Mesenchymal stem cell (in vitro differentiated cells and primary cell): ENCODE measurements around the gene GTPBP3. TPM values are rescaled to one million over a fixed set of nuclear protein-coding genes. Genes with fewer than 3 reads are reported as not detected.

ENCODE experiments used
- DNase-seq: peaks from one replicate; pipeline ENCODE4 v3.0.0-alpha.2; 2013
- H2AFZ ChIP-seq: one replicate; pipeline ENCODE4 v1.6.1; 2013; ENCODE audit warnings: low read depth, mild to moderate bottlenecking, control low read depth, inconsistent platforms, low read length, moderate library complexity
- H2AK5ac ChIP-seq: 2 replicates; pipeline ENCODE4 v1.6.1; 2013; ENCODE audit warnings: low read length, moderate library complexity, mild to moderate bottlenecking, inconsistent platforms; ENCODE audit not compliant: severe bottlenecking
- H2BK120ac ChIP-seq: one replicate; pipeline ENCODE4 v1.6.1; 2013; ENCODE audit warnings: low read depth, mild to moderate bottlenecking, inconsistent platforms, low read length, moderate library complexity
- H2BK12ac ChIP-seq, 2 experiments: one replicate each; pipeline ENCODE4 v1.6.1; 2013; ENCODE audit warnings: inconsistent platforms in 2 of 2, low read length in 2 of 2, mild to moderate bottlenecking in 2 of 2, moderate library complexity in 2 of 2, control low read depth in 1 of 2
- H2BK15ac ChIP-seq: one replicate; pipeline ENCODE4 v1.6.1; 2013; ENCODE audit warnings: mild to moderate bottlenecking, low read depth, inconsistent platforms; ENCODE audit not compliant: poor library complexity, severe bottlenecking
- H2BK5ac ChIP-seq: 2 replicates; pipeline ENCODE4 v1.6.1; 2013; ENCODE audit warnings: low read depth, mild to moderate bottlenecking, low read length, control low read depth, inconsistent platforms; ENCODE audit not compliant: poor library complexity, severe bottlenecking
- H3K14ac ChIP-seq, 2 experiments: one replicate each; pipeline ENCODE4 v1.6.1; 2013; ENCODE audit warnings: inconsistent platforms in 2 of 2, low read length in 2 of 2, control low read depth in 1 of 2, mild to moderate bottlenecking in 1 of 2, moderate library complexity in 1 of 2
- H3K18ac ChIP-seq, 2 experiments: one replicate each; pipeline ENCODE4 v1.6.1; 2013; ENCODE audit warnings: inconsistent platforms in 2 of 2, low read length in 2 of 2, control low read depth in 1 of 2, low read depth in 1 of 2, mild to moderate bottlenecking in 1 of 2
- H3K23ac ChIP-seq, 2 experiments: one replicate each; pipeline ENCODE4 v1.6.1; 2013; ENCODE audit warnings: inconsistent platforms in 2 of 2, low read length in 2 of 2, mild to moderate bottlenecking in 2 of 2, moderate library complexity in 2 of 2, control low read depth in 1 of 2
- H3K27ac ChIP-seq: 2 replicates; pipeline ENCODE4 v1.5.1; 2013; ENCODE audit warnings: mild to moderate bottlenecking, moderate library complexity, low read length, control low read depth, inconsistent platforms; ENCODE audit not compliant: poor library complexity, severe bottlenecking
- H3K27me3 ChIP-seq, 2 experiments: 2 replicates each; pipeline versions ENCODE4 v1.6.1 to v1.7.0; 2013; ENCODE audit warnings: low read length in 2 of 2, mild to moderate bottlenecking in 2 of 2, moderate library complexity in 2 of 2, control low read depth in 1 of 2, inconsistent platforms in 1 of 2; ENCODE audit not compliant: control insufficient read depth in 1 of 2, insufficient read depth in 1 of 2
- H3K36me3 ChIP-seq, 2 experiments: 2 replicates each; pipeline versions ENCODE4 v1.6.1 to v1.7.0; 2013; ENCODE audit warnings: low read length in 2 of 2, control low read depth in 1 of 2, inconsistent platforms in 1 of 2, low read depth in 1 of 2, mild to moderate bottlenecking in 1 of 2; ENCODE audit not compliant: insufficient read depth in 2 of 2, control insufficient read depth in 1 of 2
- H3K4ac ChIP-seq, 2 experiments: one replicate each; pipeline ENCODE4 v1.6.1; 2013; ENCODE audit warnings: inconsistent platforms in 2 of 2, low read length in 2 of 2, mild to moderate bottlenecking in 2 of 2, moderate library complexity in 2 of 2, control low read depth in 1 of 2, low read depth in 1 of 2
- H3K4me1 ChIP-seq: 2 replicates; pipeline ENCODE4 v1.6.1; 2013; ENCODE audit warnings: low read depth, low read length, control low read depth; ENCODE audit not compliant: control insufficient read depth, insufficient read depth
- H3K4me2 ChIP-seq: 2 replicates; pipeline ENCODE4 v1.6.1; 2013; ENCODE audit warnings: low read length, mild to moderate bottlenecking, inconsistent platforms; ENCODE audit not compliant: poor library complexity, severe bottlenecking
- H3K4me3 ChIP-seq, 2 experiments: 2 replicates each; pipeline versions ENCODE4 v1.5.1 to v1.7.0; 2013; ENCODE audit warnings: low read length in 2 of 2, mild to moderate bottlenecking in 2 of 2, control low read depth in 1 of 2, low read depth in 1 of 2; ENCODE audit not compliant: insufficient read depth in 1 of 2
- H3K79me1 ChIP-seq: replicated peaks from 2 replicates; pipeline ENCODE4 v1.6.1; 2013; ENCODE audit warnings: mild to moderate bottlenecking, control low read depth, low read length, inconsistent platforms; ENCODE audit not compliant: poor library complexity, severe bottlenecking
- H3K9ac ChIP-seq: 2 replicates; pipeline ENCODE4 v1.7.0; 2013; ENCODE audit warnings: mild to moderate bottlenecking, low read length, moderate library complexity
- H3K9me3 ChIP-seq: 2 replicates; pipeline ENCODE4 v1.7.0; 2013; ENCODE audit warnings: mild to moderate bottlenecking, low read length; ENCODE audit not compliant: control insufficient read depth
- H4K8ac ChIP-seq: one replicate; pipeline ENCODE4 v1.6.1; 2013; ENCODE audit warnings: inconsistent platforms, mild to moderate bottlenecking, low read length, moderate library complexity
- H4K91ac ChIP-seq: one replicate; pipeline ENCODE4 v1.6.1; 2013; ENCODE audit warnings: mild to moderate bottlenecking, low read length, inconsistent platforms
- WGBS: methylation state at CpG from one replicate; pipeline ENCODE4 v1.1.7; 2013; ENCODE audit warnings: mixed read lengths; 5-methylcytosine and 5-hydroxymethylcytosine counted together
- polyA plus RNA-seq, 2 experiments: library from polyadenylated mRNA; stranded (reverse); fragments of 200-250 nt; gene quantifications; one replicate each; pipeline ENCODE4 v1.2.3, GENCODE V29; 2013

The GTPBP3 gene
- 8.4 TPM for polyA plus RNA-seq (2013, experiment 1 of 2)
- 8.6 TPM for polyA plus RNA-seq (2013, experiment 2 of 2)

DNA sequence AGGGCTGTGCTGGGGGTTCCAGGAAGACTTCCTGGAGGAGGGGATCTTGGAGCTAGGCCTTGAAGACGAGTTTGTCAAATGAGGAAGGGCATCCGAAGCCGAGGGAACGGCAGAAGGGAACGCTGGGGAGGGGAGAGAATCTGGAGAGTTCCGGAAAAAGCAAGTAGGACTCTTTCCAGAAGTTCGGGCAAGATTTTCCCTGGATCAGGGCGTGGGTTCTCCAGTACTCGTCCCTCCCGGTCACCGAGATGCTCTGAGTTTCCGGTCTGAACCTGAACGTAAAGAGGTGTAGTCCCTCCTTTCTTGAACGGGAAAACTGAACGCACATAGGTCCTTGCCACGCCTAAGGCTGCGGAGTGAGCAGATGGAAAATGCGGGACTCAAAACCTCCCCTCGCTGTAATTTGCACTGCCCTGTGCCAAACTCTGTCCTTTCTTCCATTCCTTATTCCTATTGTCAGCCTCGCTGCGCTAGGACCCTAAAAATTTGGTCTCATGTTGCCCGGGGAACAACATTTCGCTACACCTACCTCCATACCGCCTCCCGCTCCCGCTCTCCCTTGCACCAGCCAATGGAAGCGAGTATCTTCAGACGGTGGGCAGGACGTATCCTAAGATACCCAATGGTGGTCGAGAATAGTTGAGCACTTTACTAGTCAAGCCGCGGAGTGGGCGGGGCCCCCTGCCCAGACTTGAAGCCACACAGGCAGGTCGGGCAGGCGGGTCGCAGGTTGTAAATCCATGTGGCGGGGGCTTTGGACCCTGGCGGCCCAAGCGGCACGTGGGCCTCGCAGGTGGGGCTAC is at the start of gene GTPBP3:
TSS of gene GTPBP3 (plus strand) at position 682 of the 803 bp plus-strand sequence. CDS start at position 741, 59 bp downstream.
- Histone ChIP-seq H3K27me3 (no peaks in the 10 kb centered on the region), H3K4ac (peak within 1 kb of the TSS; percentile 86 to 88), H2AFZ (peak within 1 kb of the TSS; percentile 51), H3K27ac (peak within 1 kb of the TSS; percentile 92), H3K36me3 (peaks cover 14 to 38% of the 10 kb centered on the region in 2 experiments), H2BK5ac (no peak within 1 kb of the TSS), H3K14ac (peak within 1 kb of the TSS in 1 of 2 experiments; percentile 63), H4K91ac (peak within 1 kb of the TSS; percentile 81), H2AK5ac (peak within 1 kb of the TSS; percentile 66), H3K23ac (no peak within 1 kb of the TSS), H2BK120ac (peak within 1 kb of the TSS; percentile 39), H3K9ac (peak within 1 kb of the TSS; percentile 92), H3K9me3 (no peaks in the 10 kb centered on the region), H3K4me3 (peak within 1 kb of the TSS; percentile 68 to 98), H3K4me2 (peak within 1 kb of the TSS; percentile 69), H2BK12ac (peak within 1 kb of the TSS; percentile 14 to 47), H2BK15ac (no peak within 1 kb of the TSS), H3K18ac (peak within 1 kb of the TSS; percentile 37 to 92), H3K79me1 (peaks cover 19% of the 10 kb centered on the region), H3K4me1 (peaks cover 34% of the 10 kb centered on the region), H4K8ac (peak within 1 kb of the TSS; percentile 90)
- DNase-seq = peak; percentile 98
- WGBS = under 1% methylated on average over 41 of the region's 41 CpGs

GRCh38 chr19:17289489-17289888 is 47.9 kb upstream of the GTPBP3 start:
- peaks cover 15% of the 10 kb centered on the region for H3K4me1 ChIP-seq
- 18% methylated on average over 22 of the region's 22 CpGs for WGBS
- no peak overlapping the region for H2BK5ac ChIP-seq
- H3K79me1 ChIP-seq = peaks cover 9% of the 10 kb centered on the region
- H3K9me3 ChIP-seq = no peaks in the 10 kb centered on the region
- no peaks in the 10 kb centered on the region for H3K27me3 ChIP-seq
- H2BK12ac ChIP-seq = no peak overlapping the region
- H2BK15ac ChIP-seq = no peak overlapping the region
- no peak overlapping the region for H3K4me3 ChIP-seq
- no peak overlapping the region for H3K23ac ChIP-seq
- peak overlapping the region; percentile 34 for H3K4me2 ChIP-seq
- H3K14ac ChIP-seq = no peak overlapping the region
- no peak overlapping the region for H2AK5ac ChIP-seq
- H3K4ac ChIP-seq = no peak overlapping the region
- no peak overlapping the region for H2BK120ac ChIP-seq
- H3K27ac ChIP-seq = no peak overlapping the region
- peak overlapping the region; percentile 50 for H4K8ac ChIP-seq
- peak overlapping the region; percentile 47 for H2AFZ ChIP-seq
- H3K18ac ChIP-seq = no peak overlapping the region
- peak; percentile 88 for DNase-seq
- H3K9ac ChIP-seq = no peak overlapping the region
- no peak overlapping the region for H4K91ac ChIP-seq
- H3K36me3 ChIP-seq = peaks cover 0 to 7% of the 10 kb centered on the region in 2 experiments

DNA sequence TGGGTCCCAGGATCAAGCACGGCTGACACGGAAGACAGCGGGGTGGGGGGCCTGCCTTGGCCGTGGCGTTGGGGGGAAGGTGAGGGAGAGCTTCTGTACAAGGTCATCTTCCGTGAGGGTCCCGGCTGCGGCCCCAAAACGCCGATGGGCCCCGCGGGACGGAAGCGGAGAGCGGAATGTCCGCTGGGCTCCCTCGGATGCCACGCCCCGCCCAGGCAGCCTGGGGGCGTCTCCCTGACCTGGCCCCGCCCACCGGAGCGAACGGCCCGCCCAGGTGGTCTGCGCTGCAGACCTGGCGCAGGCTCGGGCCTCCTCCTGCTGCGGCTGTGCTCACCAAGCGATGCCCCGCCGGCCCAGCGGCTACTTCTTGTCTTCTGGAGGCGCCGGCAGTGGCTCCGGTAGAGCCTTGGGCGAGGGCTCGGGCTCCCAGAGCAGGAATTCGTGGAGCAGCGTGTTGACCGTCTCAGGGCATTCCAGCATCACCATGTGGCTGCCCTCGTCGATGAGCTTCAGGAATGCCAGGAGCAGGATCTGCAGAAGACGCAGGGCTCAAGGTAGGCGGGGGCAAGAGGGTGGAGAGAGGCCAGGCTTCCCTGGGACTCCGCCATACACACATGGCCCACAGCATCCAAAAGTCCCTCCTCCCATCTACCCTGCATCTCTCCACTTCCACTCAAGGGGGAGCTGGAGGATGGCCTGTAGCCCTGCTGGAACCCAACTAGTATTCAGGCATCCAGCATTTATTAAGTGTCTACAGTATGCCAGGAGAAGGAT is 44.9 kb upstream of the GTPBP3 start:
- H4K8ac ChIP-seq = peak overlapping the region; percentile 79
- peak overlapping the region; percentile 82 for H2BK5ac ChIP-seq
- no peaks in the 10 kb centered on the region for H3K27me3 ChIP-seq
- DNase-seq = peak; percentile 94
- H3K4me3 ChIP-seq = peak overlapping the region; percentile 54 to 75
- peak overlapping the region; percentile 86 to 92 for H3K18ac ChIP-seq
- peak overlapping the region in 1 of 2 experiments; percentile 65 for H2BK12ac ChIP-seq
- peak overlapping the region; percentile 73 for H2BK15ac ChIP-seq
- H4K91ac ChIP-seq = peak overlapping the region; percentile 90
- H3K27ac ChIP-seq = peak overlapping the region; percentile 89
- no peak overlapping the region for H2AK5ac ChIP-seq
- H2BK120ac ChIP-seq = peak overlapping the region; percentile 86
- peaks cover 0 to 21% of the 10 kb centered on the region in 2 experiments for H3K36me3 ChIP-seq
- H3K4me2 ChIP-seq = peak overlapping the region; percentile 79
- H3K9me3 ChIP-seq = no peaks in the 10 kb centered on the region
- peak overlapping the region; percentile 75 for H2AFZ ChIP-seq
- peak overlapping the region; percentile 64 for H3K9ac ChIP-seq
- peaks cover 18% of the 10 kb centered on the region for H3K4me1 ChIP-seq
- H3K4ac ChIP-seq = peak overlapping the region; percentile 79 to 98
- H3K79me1 ChIP-seq = peaks cover 12% of the 10 kb centered on the region
- H3K14ac ChIP-seq = peak overlapping the region in 1 of 2 experiments; percentile 68
- no peak overlapping the region for H3K23ac ChIP-seq
- WGBS = 3% methylated on average over 42 of the region's 46 CpGs

DNA sequence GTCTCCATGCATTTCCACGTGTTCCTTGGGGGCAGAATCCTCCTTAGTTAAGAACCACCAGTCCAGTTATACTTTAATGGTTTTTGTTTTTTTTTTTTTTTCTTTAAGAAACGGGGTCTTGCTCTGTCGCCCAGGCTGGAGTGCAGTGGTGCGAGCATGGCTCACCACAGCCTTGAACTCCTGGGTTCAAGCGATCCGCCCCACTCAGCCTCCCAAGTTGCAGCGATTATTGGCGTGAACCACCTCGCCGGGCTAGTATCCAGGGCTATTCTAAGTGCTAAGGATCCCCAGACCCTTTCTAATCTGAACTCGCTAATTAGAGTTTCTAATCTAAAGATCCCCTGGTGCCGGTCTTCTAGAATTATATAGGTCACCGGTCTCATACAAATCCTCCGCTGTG is 43.7 kb upstream of the GTPBP3 start:
- H3K79me1 ChIP-seq = peaks cover 16% of the 10 kb centered on the region
- no peak overlapping the region for H2BK120ac ChIP-seq
- H3K18ac ChIP-seq = no peak overlapping the region
- no peak overlapping the region for H2BK5ac ChIP-seq
- no peak overlapping the region for H3K23ac ChIP-seq
- no peak overlapping the region for H3K27ac ChIP-seq
- H3K27me3 ChIP-seq = no peaks in the 10 kb centered on the region
- peaks cover 3 to 27% of the 10 kb centered on the region in 2 experiments for H3K36me3 ChIP-seq
- H4K91ac ChIP-seq = no peak overlapping the region
- peaks cover 18% of the 10 kb centered on the region for H3K4me1 ChIP-seq
- H3K9me3 ChIP-seq = no peaks in the 10 kb centered on the region
- H3K9ac ChIP-seq = no peak overlapping the region
- no peak overlapping the region for H3K14ac ChIP-seq
- no peak overlapping the region for H3K4ac ChIP-seq
- no peak overlapping the region for H2BK12ac ChIP-seq
- H3K4me3 ChIP-seq = no peak overlapping the region
- no peak overlapping the region for H2AK5ac ChIP-seq
- H2BK15ac ChIP-seq = no peak overlapping the region
- no peak overlapping the region for H2AFZ ChIP-seq
- WGBS = 96% methylated on average over 13 of the region's 14 CpGs
- H4K8ac ChIP-seq = no peak overlapping the region
- H3K4me2 ChIP-seq = no peak overlapping the region
- no peak for DNase-seq
